CD4-positive, alpha-beta T cell (primary cell): ENCODE measurements around the gene CCNI. TPM values are rescaled to one million over a fixed set of nuclear protein-coding genes. Genes with fewer than 3 reads are reported as not detected.

Experiments used
- ATAC-seq: fragments of 200-7000 bp; cut with Tn5 transposase; one replicate; pipeline ENCODE4 v1.10.0; 2022; ENCODE audit warnings: mild to moderate bottlenecking; ENCODE audit not compliant: poor library complexity
- CTCF ChIA-PET: fragments of 350-600 bp; sonication (Branson Sonifier 250); formaldehyde crosslinking; loops from one replicate; lab custom pipeline; 2021; ENCODE audit warnings: antibody characterized with exemption, inconsistent platforms; lab: Charles Lee
- POLR2A ChIA-PET: fragments of 350-600 bp; sonication (Branson Sonifier 250); formaldehyde crosslinking; loops from one replicate; lab custom pipeline; 2021; ENCODE audit warnings: antibody characterized with exemption, inconsistent platforms; lab: Charles Lee
- DNase-seq, 14 experiments: peaks; one replicate each; pipeline ENCODE4 v3.0.0-alpha.2; 2013 to 2020; ENCODE audit warnings: mixed read lengths in 2 of 14
- H3K27ac ChIP-seq, 2 donors: one replicate each; pipeline versions ENCODE4 v1.5.1 to v1.7.0; 2013; ENCODE audit warnings: low read length in 2 of 2, low read depth in 1 of 2, mild to moderate bottlenecking in 1 of 2
- H3K27me3 ChIP-seq, 2 experiments: 1 replicate in 1 of 2; 2 replicates in 1 of 2; pipeline versions ENCODE4 v1.6.1 to v1.7.0; 2013; ENCODE audit warnings: low read length in 2 of 2, control low read depth in 1 of 2, mild to moderate bottlenecking in 1 of 2, moderate library complexity in 1 of 2; ENCODE audit not compliant: insufficient read depth in 2 of 2, control insufficient read depth in 1 of 2
- H3K36me3 ChIP-seq: one replicate; pipeline ENCODE4 v1.6.1; 2013; ENCODE audit warnings: low read length, control low read depth; ENCODE audit not compliant: insufficient read depth
- H3K4me1 ChIP-seq: one replicate; pipeline ENCODE4 v1.6.1; 2013; ENCODE audit warnings: low read length, control low read depth; ENCODE audit not compliant: insufficient read depth
- H3K4me3 ChIP-seq: one replicate; pipeline ENCODE4 v1.5.1; 2013; ENCODE audit warnings: mild to moderate bottlenecking, low read length, moderate library complexity
- H3K9me3 ChIP-seq, 2 experiments: 1 replicate in 1 of 2; 2 replicates in 1 of 2; pipeline versions ENCODE4 v1.6.1 to v1.7.0; 2013; ENCODE audit warnings: low read length in 2 of 2, mild to moderate bottlenecking in 2 of 2, control low read depth in 1 of 2, moderate library complexity in 1 of 2; ENCODE audit not compliant: control insufficient read depth in 1 of 2, insufficient read depth in 1 of 2
- H3K27ac Mint-ChIP-seq: one replicate; pipeline ENCODE4 v1.8.0; 2020; ENCODE audit warnings: mixed read lengths
- H3K27me3 Mint-ChIP-seq: one replicate; pipeline ENCODE4 v1.8.0; 2021; ENCODE audit warnings: mixed read lengths
- H3K36me3 Mint-ChIP-seq: one replicate; pipeline ENCODE4 v1.8.0; 2021; ENCODE audit warnings: low read depth, mixed read lengths
- H3K4me1 Mint-ChIP-seq: one replicate; pipeline ENCODE4 v1.8.0; 2021; ENCODE audit warnings: low read depth, mixed read lengths
- H3K4me3 Mint-ChIP-seq: one replicate; pipeline ENCODE4 v1.8.0; 2020; ENCODE audit warnings: mild to moderate bottlenecking, mixed read lengths
- H3K9me3 Mint-ChIP-seq: one replicate; pipeline ENCODE4 v1.8.0; 2020; ENCODE audit warnings: mixed read lengths
- CTCF ChIP-seq: fragments of 200-600 bp; IDR thresholded peaks from one replicate; pipeline ENCODE4 v1.8.0; 2022; ENCODE audit warnings: antibody characterized with exemption, mild to moderate bottlenecking
- intact Hi-C, 2 experiments: fragments of 100-400 bp; cut with DNase I in 1 of 2; cut with micrococcal nuclease in 1 of 2; formaldehyde crosslinking; loops; one replicate each; pipeline versions ENCODE4 v1.15.1 to v1.9.0; 2023 to 2025; cut with DNase I, micrococcal nuclease
- total RNA-seq, 174 experiments: library from RNA in 2 of 174; stranded (reverse) in 2 of 174; gene quantifications; one replicate each; pipeline ENCODE4 v1.2.3 and lab custom pipeline; 2021 to 2026

The CCNI gene
- total RNA-seq, 2 experiments from 2014 or later: 385 to 418 TPM

GRCh38 chr4:77040854-77041725 lies 34.7 kb downstream of the CCNI start:
- intact Hi-C loops: loop anchor here (5.0 to 10.0 kb wide), 5 partner anchors 144 to 609 kb away; partner anchors contain the start of genes SHROOM3 (in 1 of the 2) and SOWAHB (in 1 of the 2)
- no peak overlapping the region for H3K4me3 Mint-ChIP-seq
- no peaks in the 10 kb centered on the region for H3K9me3 Mint-ChIP-seq
- Histone ChIP-seq H3K27me3 (no peaks in the 10 kb centered on the region), H3K4me3 (no peak overlapping the region), H3K36me3 (peaks cover 2% of the 10 kb centered on the region), H3K27ac (no peak overlapping the region), H3K4me1 (no peaks in the 10 kb centered on the region), H3K9me3 (no peaks in the 10 kb centered on the region)
- DNase-seq (no peak), ATAC-seq (no peak)
- no peak overlapping the region for H3K27ac Mint-ChIP-seq
- peaks cover 9% of the 10 kb centered on the region for H3K36me3 Mint-ChIP-seq
- H3K4me1 Mint-ChIP-seq: peaks cover 18% of the 10 kb centered on the region
- H3K27me3 Mint-ChIP-seq: no peaks in the 10 kb centered on the region
- ChIA-PET POLR2A (interaction anchor here (1.0 to 1.4 kb wide), 3 partner anchors 9 to 47 kb away, joined by 3 to 4 read pairs (median 3); no protein-coding TSS in a partner anchor), CTCF (interaction anchor here (1.0 kb wide), 1 partner anchor 153 kb away, joined by 3 read pairs; no protein-coding TSS in a partner anchor)
- TF ChIP-seq CTCF: no peak

- H3K27ac ChIP-seq: no peak overlapping the region
- ChIA-PET CTCF (interaction anchor here (1.0 kb wide), 1 partner anchor 154 kb away, joined by 3 read pairs; no protein-coding TSS in a partner anchor), POLR2A (interaction anchor here (1.0 to 1.4 kb wide), 3 partner anchors 9 to 46 kb away, joined by 3 to 4 read pairs (median 3); no protein-coding TSS in a partner anchor)
- TF ChIP-seq CTCF: no peak
- Mint-ChIP-seq H3K27ac (no peak overlapping the region), H3K4me1 (peaks cover 16% of the 10 kb centered on the region), H3K4me3 (no peak overlapping the region), H3K27me3 (no peaks in the 10 kb centered on the region), H3K9me3 (no peaks in the 10 kb centered on the region), H3K36me3 (peaks cover 6% of the 10 kb centered on the region)
- no peaks in the 10 kb centered on the region for H3K27me3 ChIP-seq
- H3K4me1 ChIP-seq: no peaks in the 10 kb centered on the region
- ATAC-seq: no peak
- no peaks in the 10 kb centered on the region for H3K36me3 ChIP-seq
- no peaks in the 10 kb centered on the region for H3K9me3 ChIP-seq
- no peak overlapping the region for H3K4me3 ChIP-seq
- no peak for DNase-seq
- intact Hi-C loops: loop anchor here (5.0 to 10.0 kb wide), 5 partner anchors 143 to 608 kb away; partner anchors contain the start of genes SHROOM3 (in 1 of the 2) and SOWAHB (in 1 of the 2)
These were observed 35.5 kb downstream of the CCNI start for GRCh38 chr4:77040270-77040669.

GRCh38 chr4:77039796-77040195 lies 36.0 kb downstream of the CCNI start:
- DNase-seq (no peak), ATAC-seq (no peak)
- H3K9me3 Mint-ChIP-seq: no peaks in the 10 kb centered on the region
- no peak for TF ChIP-seq CTCF
- intact Hi-C loops: loop anchor here (5.0 to 10.0 kb wide), 5 partner anchors 142 to 607 kb away; partner anchors contain the start of genes SHROOM3 (in 1 of the 2) and SOWAHB (in 1 of the 2)
- peaks cover 3% of the 10 kb centered on the region for H3K36me3 ChIP-seq
- peaks cover 10% of the 10 kb centered on the region for H3K36me3 Mint-ChIP-seq
- no peaks in the 10 kb centered on the region for H3K4me1 ChIP-seq
- no peak overlapping the region for H3K4me3 ChIP-seq
- CTCF ChIA-PET: no interaction called here
- no peak overlapping the region for H3K27ac Mint-ChIP-seq
- no peaks in the 10 kb centered on the region for H3K27me3 ChIP-seq
- H3K4me3 Mint-ChIP-seq: no peak overlapping the region
- H3K4me1 Mint-ChIP-seq: peaks cover 11% of the 10 kb centered on the region
- no peaks in the 10 kb centered on the region for H3K9me3 ChIP-seq
- H3K27me3 Mint-ChIP-seq: no peaks in the 10 kb centered on the region
- POLR2A ChIA-PET: interaction anchor here (1.4 kb wide), 1 partner anchor 35 kb away, joined by 3 read pairs; no protein-coding TSS in a partner anchor
- no peak overlapping the region for H3K27ac ChIP-seq
